NB4 (cell line): Measurements from ENCODE around the gene KLRF2.

Experiments used
- DNase-seq: peaks from one replicate; pipeline ENCODE4 v3.0.0; 2010; ENCODE audit warnings: low read depth
- H3K4me3 ChIP-seq: one replicate; pipeline ENCODE4 v1.5.1; 2011; ENCODE audit warnings: mild to moderate bottlenecking, low read depth, low read length, moderate library complexity
- MAX ChIP-seq: IDR thresholded peaks from 2 replicates; pipeline ENCODE4 v1.6.1; 2011; ENCODE audit warnings: low read depth, low read length
- MYC ChIP-seq: IDR thresholded peaks from 2 replicates; pipeline ENCODE4 v1.6.1; 2011; ENCODE audit warnings: low read depth, low read length
- POLR2A ChIP-seq: IDR thresholded peaks from 2 replicates; pipeline ENCODE4 v1.6.1; 2011; ENCODE audit warnings: mild to moderate bottlenecking; ENCODE audit not compliant: insufficient read length; ENCODE audit errors: extremely low read depth
- TF ChIP-seq, protein P1 (sequence below): IDR thresholded peaks from one replicate; pipeline ENCODE4 v1.5.1; 2012; ENCODE audit warnings: low read depth, low read length

The KLRF2 gene, protein sequence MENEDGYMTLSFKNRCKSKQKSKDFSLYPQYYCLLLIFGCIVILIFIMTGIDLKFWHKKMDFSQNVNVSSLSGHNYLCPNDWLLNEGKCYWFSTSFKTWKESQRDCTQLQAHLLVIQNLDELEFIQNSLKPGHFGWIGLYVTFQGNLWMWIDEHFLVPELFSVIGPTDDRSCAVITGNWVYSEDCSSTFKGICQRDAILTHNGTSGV

GRCh38 chr12:9881246-9881645 is at the start of gene KLRF2:
KLRF2 (plus strand) TSS chr12:9881489; CDS start chr12:9881596, 107 bp downstream.
- no peak within 1 kb of the TSS for H3K4me3 ChIP-seq
- no peak for TF ChIP-seq MYC
- TF ChIP-seq MAX, result no peak
- TF ChIP-seq, protein P1, sequence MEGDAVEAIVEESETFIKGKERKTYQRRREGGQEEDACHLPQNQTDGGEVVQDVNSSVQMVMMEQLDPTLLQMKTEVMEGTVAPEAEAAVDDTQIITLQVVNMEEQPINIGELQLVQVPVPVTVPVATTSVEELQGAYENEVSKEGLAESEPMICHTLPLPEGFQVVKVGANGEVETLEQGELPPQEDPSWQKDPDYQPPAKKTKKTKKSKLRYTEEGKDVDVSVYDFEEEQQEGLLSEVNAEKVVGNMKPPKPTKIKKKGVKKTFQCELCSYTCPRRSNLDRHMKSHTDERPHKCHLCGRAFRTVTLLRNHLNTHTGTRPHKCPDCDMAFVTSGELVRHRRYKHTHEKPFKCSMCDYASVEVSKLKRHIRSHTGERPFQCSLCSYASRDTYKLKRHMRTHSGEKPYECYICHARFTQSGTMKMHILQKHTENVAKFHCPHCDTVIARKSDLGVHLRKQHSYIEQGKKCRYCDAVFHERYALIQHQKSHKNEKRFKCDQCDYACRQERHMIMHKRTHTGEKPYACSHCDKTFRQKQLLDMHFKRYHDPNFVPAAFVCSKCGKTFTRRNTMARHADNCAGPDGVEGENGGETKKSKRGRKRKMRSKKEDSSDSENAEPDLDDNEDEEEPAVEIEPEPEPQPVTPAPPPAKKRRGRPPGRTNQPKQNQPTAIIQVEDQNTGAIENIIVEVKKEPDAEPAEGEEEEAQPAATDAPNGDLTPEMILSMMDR, result no peak
- no peak for TF ChIP-seq POLR2A
- DNase-seq, result no peak

- TF ChIP-seq MYC (no peak), POLR2A (no peak), MAX (no peak)
- TF ChIP-seq, protein P1, result no peak
- no peak for DNase-seq
- H3K4me3 ChIP-seq, result no peak overlapping the region
Measured at GRCh38 chr12:9831720-9832119, 49.6 kb upstream of the KLRF2 start.

DNA sequence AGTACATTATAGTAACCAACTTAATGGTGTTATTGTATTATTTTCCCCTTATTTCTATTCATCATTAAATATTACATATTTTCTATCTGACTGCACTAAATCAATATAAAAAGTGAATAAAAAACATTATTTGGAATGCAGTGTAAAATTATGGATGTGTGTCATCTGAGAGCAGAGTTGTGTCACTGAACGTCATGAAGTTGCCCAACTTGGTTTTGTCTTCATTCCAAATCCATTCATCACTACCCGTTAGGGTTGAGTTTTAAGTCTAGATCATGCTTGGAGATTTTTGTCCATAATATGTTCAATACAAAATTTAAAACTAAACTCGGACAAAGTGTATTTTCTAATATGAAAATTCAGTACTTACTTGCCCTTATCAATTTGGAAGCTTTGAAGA is 37.9 kb upstream of the KLRF2 start:
- DNase-seq, result no peak
- TF ChIP-seq POLR2A (no peak), MYC (no peak), MAX (no peak)
- no peak overlapping the region for H3K4me3 ChIP-seq

- H3K4me3 ChIP-seq, result no peak overlapping the region
- DNase-seq, result no peak
- TF ChIP-seq, protein P1, result no peak
- TF ChIP-seq MAX (no peak), MYC (no peak)
Measured at GRCh38 chr12:9848899-9849298, 32.4 kb upstream of the KLRF2 start.

GRCh38 chr12:9851050-9851449 is 30.2 kb upstream of the KLRF2 start:
- no peak overlapping the region for H3K4me3 ChIP-seq
- peak; percentile 26 for DNase-seq
- TF ChIP-seq MAX (no peak), POLR2A (no peak), MYC (no peak)
- TF ChIP-seq, protein P1, result no peak

DNA sequence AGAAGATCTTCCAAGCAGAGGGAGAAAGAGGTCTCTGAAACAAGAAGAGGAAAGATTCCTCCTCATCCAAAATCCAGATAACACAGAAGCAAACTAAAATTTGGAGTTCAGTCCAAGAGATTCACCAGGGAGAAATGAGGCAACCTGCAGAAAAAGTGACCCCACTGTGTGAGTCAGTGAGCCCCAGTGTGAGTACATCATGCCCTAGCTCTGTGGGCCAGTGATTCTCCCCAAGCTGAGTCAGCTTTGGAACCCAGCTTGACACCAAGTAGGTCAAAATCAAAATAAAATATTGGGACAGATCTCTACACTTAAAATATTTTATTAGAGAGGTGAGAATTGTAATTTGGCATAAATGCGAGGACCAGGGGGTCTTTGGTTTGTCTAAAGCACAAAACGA is 29.4 kb upstream of the KLRF2 start:
- H3K4me3 ChIP-seq, result no peak overlapping the region
- no peak for DNase-seq
- TF ChIP-seq MAX (no peak), POLR2A (no peak), MYC (no peak)
- TF ChIP-seq, protein P1, result no peak
